Left lung (tissue), 10 donors: Measurements from ENCODE around the gene ZNF660. TPM values are rescaled to one million over a fixed set of nuclear protein-coding genes. Genes with fewer than 3 reads are reported as not detected.
A peak's percentile ranks its signal among the peaks of the same experiment; 100 is the strongest.
"Not testable (repeated sequence)": the region's sequence is repeated elsewhere in the genome, so short reads cannot be mapped to it uniquely, and the experiment has no call there.

Experiments used
- ATAC-seq: fragments of 200-7000 bp; cut with Tn5 transposase; one replicate; pipeline ENCODE4 v1.9.1; 2020; ENCODE audit warnings: moderate library complexity
- DNase-seq, 4 donors: peaks; one replicate each; pipeline ENCODE4 v3.0.0-alpha.2; 2013 to 2020
- H3K27ac ChIP-seq, 2 donors: fragments of 200-600 bp; sonication (generic) in 1 of 2; one replicate each; pipeline versions ENCODE4 v1.5.0 to v1.8.0; 2020 to 2021
- H3K27me3 ChIP-seq, 2 donors: fragments of 200-600 bp; sonication (generic) in 1 of 2; one replicate each; pipeline versions ENCODE4 v1.5.0 to v1.8.0; 2020 to 2021
- H3K36me3 ChIP-seq, 2 donors: fragments of 200-600 bp; sonication (generic) in 1 of 2; one replicate each; pipeline versions ENCODE4 v1.5.0 to v1.8.0; 2020 to 2021
- H3K4me1 ChIP-seq, 2 donors: fragments of 200-600 bp; one replicate each; pipeline ENCODE4 v1.8.0; 2021
- H3K4me3 ChIP-seq, 2 donors: fragments of 200-600 bp; sonication (generic) in 1 of 2; one replicate each; pipeline versions ENCODE4 v1.5.0 to v1.8.0; 2020 to 2021; ENCODE audit warnings: mild to moderate bottlenecking in 1 of 2
- H3K9me3 ChIP-seq, 2 donors: fragments of 200-600 bp; sonication (generic) in 1 of 2; one replicate each; pipeline versions ENCODE4 v1.5.0 to v1.8.0; 2020 to 2021
- intact Hi-C, 2 donors: fragments of 100-400 bp; cut with DNase I; formaldehyde crosslinking; loops; one replicate each; pipeline versions ENCODE4 v1.11.2 to v1.14.2; 2022
- polyA plus RNA-seq, 6 donors: library from polyadenylated mRNA; unstranded; fragments of 120-200 nt; gene quantifications; one replicate each; pipeline ENCODE4 v1.2.1, GENCODE V29; 2013; ENCODE audit not compliant: insufficient read length in 6 of 6
- total RNA-seq, 2 donors: library from RNA; stranded (reverse); fragmentation: NEBNext Ultra II Directional; extraction: Animal tissue kit (Norgen Biotek cat#: 25700); gene quantifications; one replicate each; pipeline ENCODE4 v1.2.1, GENCODE V29; 2021
- TF ChIP-seq, protein P1 (sequence below), 2 donors: fragments of 200-600 bp; sonication (generic) in 1 of 2; IDR thresholded peaks; one replicate each; pipeline versions ENCODE4 v1.5.0 to v1.8.0; 2021; ENCODE audit warnings: antibody characterized with exemption in 2 of 2
- donor health status: DM: no; HTN: yes; CAD: no.
- donor health status: DM: no; HTN: no; CAD: no.

ZNF660 gene
- total and polyA plus RNA-seq, 8 donors, result 2.8 to 27.9 (median 16.3) TPM

DNA sequence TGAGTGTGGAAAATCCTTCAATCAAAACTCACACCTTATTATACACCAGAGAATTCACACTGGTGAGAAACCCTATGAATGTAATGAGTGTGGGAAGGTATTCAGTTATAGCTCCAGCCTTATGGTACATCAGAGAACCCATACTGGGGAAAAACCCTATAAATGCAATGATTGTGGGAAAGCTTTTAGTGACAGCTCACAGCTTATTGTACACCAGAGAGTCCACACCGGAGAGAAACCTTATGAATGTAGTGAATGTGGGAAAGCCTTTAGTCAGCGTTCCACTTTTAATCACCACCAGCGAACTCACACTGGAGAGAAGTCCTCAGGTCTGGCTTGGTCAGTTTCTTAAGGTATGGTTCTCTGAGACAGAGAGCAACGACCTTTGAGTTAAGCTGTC is 13.7 kb upstream of the ZNF660 start:
- TF ChIP-seq, protein P1, sequence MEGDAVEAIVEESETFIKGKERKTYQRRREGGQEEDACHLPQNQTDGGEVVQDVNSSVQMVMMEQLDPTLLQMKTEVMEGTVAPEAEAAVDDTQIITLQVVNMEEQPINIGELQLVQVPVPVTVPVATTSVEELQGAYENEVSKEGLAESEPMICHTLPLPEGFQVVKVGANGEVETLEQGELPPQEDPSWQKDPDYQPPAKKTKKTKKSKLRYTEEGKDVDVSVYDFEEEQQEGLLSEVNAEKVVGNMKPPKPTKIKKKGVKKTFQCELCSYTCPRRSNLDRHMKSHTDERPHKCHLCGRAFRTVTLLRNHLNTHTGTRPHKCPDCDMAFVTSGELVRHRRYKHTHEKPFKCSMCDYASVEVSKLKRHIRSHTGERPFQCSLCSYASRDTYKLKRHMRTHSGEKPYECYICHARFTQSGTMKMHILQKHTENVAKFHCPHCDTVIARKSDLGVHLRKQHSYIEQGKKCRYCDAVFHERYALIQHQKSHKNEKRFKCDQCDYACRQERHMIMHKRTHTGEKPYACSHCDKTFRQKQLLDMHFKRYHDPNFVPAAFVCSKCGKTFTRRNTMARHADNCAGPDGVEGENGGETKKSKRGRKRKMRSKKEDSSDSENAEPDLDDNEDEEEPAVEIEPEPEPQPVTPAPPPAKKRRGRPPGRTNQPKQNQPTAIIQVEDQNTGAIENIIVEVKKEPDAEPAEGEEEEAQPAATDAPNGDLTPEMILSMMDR (IDR thresholded peaks at IDR 0.05), result no peak
- no peak overlapping the region for H3K27ac ChIP-seq
- H3K27me3 ChIP-seq, result no peaks in the 10 kb centered on the region
- DNase-seq (no peak), ATAC-seq (no peak)
- peaks cover 0 to 72% of the 10 kb centered on the region in 2 donors for H3K9me3 ChIP-seq
- peaks cover 0 to 54% of the 10 kb centered on the region in 2 donors for H3K36me3 ChIP-seq
- no peak overlapping the region for H3K4me3 ChIP-seq
- H3K4me1 ChIP-seq, result no peaks in the 10 kb centered on the region
- intact Hi-C loops, result no loop called here

DNA sequence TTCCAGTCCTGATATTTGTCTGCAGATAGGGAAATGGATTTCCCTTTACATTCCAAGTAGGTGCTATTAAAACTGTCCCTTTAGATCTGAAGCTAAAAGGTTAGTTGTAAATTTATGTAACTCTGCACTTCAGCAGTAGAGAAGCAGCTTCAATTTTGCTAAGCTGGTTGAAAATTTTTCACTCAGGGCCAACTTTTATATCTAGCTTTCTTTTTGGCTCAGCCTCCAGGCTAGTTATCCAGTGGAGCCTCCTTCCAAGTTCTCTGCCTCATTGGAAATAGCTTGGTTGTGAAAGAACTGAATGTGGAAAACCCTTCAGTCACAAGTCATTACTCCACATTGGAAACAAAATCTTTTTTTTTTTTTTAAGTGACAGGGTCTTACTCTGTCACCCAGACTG is 8.2 kb upstream of the ZNF660 start:
- no peaks in the 10 kb centered on the region for H3K4me1 ChIP-seq
- intact Hi-C loops, result no loop called here
- H3K27ac ChIP-seq, result no peak overlapping the region
- peaks cover 0 to 5% of the 10 kb centered on the region in 2 donors for H3K27me3 ChIP-seq
- peaks cover 0 to 7% of the 10 kb centered on the region in 2 donors for H3K36me3 ChIP-seq
- peak; percentile 31 for ATAC-seq
- TF ChIP-seq, protein P1 (IDR thresholded peaks at IDR 0.05), result no peak
- no peak overlapping the region for H3K4me3 ChIP-seq
- H3K9me3 ChIP-seq, result peaks cover 0 to 47% of the 10 kb centered on the region in 2 donors
- peak in 2 of 4 donors; percentile 70 to 80 for DNase-seq

DNA sequence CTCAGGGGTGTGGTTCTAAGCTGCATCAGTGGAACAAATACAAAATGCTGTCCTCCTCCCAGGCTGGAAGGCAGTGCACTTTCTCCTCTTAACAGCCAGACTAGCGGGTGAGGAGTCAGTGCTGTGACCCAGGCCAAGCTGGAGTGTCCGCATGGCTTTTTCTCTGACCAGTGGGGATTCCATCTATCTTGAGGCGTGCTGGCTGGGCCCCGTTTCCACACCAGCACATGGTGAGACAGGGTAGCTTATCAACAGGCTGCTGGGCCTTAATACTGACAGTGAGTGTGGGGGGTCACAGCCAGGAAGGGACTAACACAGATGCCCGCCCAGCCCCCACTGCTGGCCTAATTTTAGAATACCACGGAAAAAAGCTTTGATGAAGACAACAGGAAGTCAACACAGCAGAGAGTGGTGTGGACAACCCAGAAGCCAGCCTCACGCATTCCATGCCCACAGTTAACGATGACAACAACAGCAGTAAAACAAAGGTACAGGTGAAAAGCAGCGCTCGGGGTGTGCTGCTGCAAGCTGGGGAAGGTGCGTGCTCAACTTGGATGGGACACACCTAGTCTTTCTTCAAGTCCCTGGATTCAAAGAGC is 7.3 kb upstream of the ZNF660 start:
- H3K36me3 ChIP-seq, H3K4me1 ChIP-seq, H3K4me3 ChIP-seq, DNase-seq, intact Hi-C loops, H3K27ac ChIP-seq, ATAC-seq: not testable (repeated sequence)
- H3K9me3 ChIP-seq, result peaks cover 0 to 40% of the 10 kb centered on the region in 2 donors
- H3K27me3 ChIP-seq, result peaks cover 0 to 12% of the 10 kb centered on the region in 2 donors

DNA sequence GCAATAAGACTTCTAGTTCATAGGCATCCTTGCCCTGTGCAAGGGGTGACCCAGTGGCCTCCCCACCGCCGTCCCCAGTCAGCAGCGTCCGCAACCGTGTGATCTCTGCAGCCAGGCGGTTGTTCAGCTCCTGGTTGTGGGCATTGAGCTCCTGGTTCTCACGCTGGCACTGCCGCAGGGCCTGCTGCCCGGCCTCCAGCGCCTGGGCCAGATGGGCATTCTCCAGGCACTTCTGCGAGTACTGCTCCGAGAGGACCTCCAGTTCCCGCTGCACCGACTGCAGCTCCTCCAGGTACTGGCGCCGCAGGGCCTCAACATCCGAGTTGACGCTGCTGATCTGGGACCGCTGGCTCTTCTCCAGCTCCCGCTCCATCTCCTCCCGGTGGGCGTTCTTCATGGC is 6.4 kb upstream of the ZNF660 start:
- DNase-seq, H3K4me3 ChIP-seq, H3K27ac ChIP-seq, H3K36me3 ChIP-seq, intact Hi-C loops, H3K4me1 ChIP-seq, ATAC-seq: not testable (repeated sequence)
- Histone ChIP-seq H3K9me3 (peaks cover 0 to 34% of the 10 kb centered on the region in 2 donors), H3K27me3 (peaks cover 0 to 12% of the 10 kb centered on the region in 2 donors)

DNA sequence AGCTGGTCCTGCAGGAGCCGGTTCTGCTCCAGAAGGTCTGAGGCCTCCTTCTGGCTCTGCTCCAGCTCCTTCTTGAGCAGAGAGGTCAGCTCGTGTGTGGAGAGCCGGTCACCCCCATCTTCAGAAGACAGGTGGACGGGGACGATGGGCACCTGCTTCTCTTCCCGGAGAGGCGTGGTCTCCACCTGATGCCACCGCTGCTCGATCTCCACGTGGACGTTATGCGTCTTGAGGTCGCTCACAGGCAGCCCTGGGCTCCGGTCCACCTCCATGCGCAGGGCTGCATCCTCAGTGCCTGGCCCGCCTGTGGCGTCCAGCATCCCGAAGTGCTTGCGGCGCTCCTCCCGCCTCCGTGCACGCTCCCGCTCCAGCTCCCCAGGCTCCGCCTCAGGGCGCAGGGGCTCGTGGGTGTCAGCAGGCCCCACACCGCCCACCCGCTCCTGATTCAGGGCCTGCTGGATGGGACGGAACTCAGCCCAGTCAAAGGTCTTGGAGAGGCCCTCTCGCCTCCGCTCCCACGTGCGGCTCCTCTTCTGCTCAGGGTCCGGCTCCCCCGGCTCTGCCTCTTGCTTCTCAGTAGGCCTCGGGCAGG is 5.7 kb upstream of the ZNF660 start:
- H3K9me3 ChIP-seq, result peaks cover 0 to 28% of the 10 kb centered on the region in 2 donors
- ATAC-seq, intact Hi-C loops: not testable (repeated sequence)

DNA sequence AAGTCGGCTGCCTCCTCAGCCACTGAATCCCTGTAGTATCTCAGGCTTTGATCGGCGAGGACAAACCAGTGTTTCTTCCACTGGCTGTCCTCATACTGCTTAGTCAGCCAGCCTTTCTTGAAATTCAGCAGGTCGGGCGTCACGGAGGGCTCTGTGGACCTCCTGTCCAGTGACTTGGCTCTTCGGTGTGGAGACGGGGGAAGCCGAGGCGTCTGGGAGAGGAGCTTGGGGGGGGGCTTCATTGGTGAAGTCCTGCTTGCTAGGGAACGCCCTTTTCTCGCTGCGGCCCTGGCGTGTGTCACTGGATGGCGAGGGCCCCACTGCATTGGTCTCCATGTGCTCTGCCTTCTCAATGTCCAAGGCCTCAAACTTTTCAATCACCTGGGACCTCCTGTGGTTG is 5.0 kb upstream of the ZNF660 start:
- H3K27ac ChIP-seq, H3K36me3 ChIP-seq, H3K4me1 ChIP-seq, DNase-seq, ATAC-seq, intact Hi-C loops, H3K4me3 ChIP-seq: not testable (repeated sequence)
- H3K27me3 ChIP-seq, result peaks cover 0 to 16% of the 10 kb centered on the region in 2 donors
- peaks cover 0 to 24% of the 10 kb centered on the region in 2 donors for H3K9me3 ChIP-seq

More for the DNA sequence above, 5.7 kb upstream of the ZNF660 start:
- H3K27ac ChIP-seq, H3K36me3 ChIP-seq, DNase-seq, H3K4me3 ChIP-seq, H3K4me1 ChIP-seq: not testable (repeated sequence)
- peaks cover 0 to 12% of the 10 kb centered on the region in 2 donors for H3K27me3 ChIP-seq

DNA sequence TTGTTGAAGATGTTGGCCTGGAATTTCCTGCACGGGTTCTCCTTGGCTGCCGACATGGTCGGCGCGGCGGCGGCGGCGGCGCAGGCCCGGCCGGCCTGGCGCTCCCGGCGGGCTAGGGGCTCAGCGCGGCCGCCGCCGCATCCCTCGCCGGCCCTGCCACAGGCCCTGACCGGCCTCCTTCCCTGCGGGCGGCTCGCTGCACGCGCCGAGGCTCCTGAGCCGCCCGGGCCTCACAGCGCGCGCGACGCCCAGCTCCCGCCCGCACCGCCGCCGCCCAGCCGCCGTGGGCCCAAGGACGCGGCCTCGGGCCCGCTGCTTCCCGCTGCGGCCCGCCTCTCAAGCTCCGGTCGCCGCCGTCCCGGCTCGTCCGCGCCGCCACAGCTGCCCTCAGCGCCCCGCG is 3.8 kb upstream of the ZNF660 start:
- H3K36me3 ChIP-seq, H3K4me3 ChIP-seq, intact Hi-C loops, ATAC-seq, H3K4me1 ChIP-seq, H3K27ac ChIP-seq, DNase-seq: not testable (repeated sequence)
- Histone ChIP-seq H3K27me3 (peaks cover 0 to 17% of the 10 kb centered on the region in 2 donors), H3K9me3 (peaks cover 0 to 20% of the 10 kb centered on the region in 2 donors)
